NCI-H2171 treated with DMSO at 0.1 percent for 48 hours (cell line): Measurements from ENCODE around the gene GLB1L3.

Source experiments
- DNase-seq: peaks from one replicate; lab custom pipeline; 2025; lab: John Stamatoyannopoulos, UW

Gene GLB1L3, protein sequence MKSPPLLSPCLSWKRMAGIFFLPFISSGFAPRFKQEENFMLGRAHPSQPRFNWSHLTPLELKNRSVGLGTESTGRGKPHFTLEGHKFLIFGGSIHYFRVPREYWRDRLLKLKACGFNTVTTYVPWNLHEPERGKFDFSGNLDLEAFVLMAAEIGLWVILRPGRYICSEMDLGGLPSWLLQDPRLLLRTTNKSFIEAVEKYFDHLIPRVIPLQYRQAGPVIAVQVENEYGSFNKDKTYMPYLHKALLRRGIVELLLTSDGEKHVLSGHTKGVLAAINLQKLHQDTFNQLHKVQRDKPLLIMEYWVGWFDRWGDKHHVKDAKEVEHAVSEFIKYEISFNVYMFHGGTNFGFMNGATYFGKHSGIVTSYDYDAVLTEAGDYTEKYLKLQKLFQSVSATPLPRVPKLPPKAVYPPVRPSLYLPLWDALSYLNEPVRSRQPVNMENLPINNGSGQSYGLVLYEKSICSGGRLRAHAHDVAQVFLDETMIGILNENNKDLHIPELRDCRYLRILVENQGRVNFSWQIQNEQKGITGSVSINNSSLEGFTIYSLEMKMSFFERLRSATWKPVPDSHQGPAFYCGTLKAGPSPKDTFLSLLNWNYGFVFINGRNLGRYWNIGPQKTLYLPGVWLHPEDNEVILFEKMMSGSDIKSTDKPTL

DNA sequence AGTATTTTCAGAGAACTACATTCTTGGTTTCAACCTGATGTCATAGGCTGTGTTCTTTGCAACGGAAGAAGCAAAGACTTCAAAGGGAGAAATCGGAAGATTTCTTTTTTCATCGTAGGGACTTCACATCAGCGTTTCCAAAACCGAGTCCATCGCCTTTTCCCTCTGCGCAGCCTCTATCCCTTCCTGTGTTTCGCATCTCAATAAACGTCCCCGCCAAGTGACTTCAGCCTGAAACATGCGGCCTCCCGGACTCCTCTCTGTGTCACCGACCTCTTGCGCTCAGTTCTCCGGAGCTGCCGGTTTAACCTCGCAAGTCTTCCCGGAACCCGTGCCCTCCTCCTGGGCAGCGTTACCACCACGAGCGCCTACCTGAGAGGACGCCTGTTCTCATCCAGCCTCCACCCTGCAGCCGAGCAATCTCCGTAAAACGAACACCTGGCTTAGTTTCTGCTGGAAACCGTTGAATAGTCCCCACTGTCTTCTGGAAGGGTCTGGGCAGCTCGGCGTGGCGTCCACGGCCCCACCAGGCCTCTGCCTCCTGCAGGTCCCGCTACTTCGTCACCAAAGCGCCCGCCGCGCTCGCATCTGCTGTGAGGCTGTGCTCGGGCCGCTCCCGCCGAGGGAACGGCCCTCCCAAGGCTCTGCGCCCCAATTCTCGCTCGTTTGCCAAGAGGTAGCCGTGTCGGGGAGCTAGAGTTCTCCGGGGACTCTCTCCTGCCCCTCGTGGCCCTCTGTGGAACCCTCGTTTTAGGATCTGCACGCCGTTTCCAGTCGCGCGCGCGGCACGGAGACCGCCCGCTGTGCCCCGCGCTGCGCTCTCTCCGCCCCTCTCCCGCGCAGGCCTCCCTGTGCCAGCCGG is at the start of gene GLB1L3:
Gene GLB1L3, plus strand, starts transcription at position 846 of the 862 bp plus-strand sequence. CDS start 362 bp downstream, outside the sequence.
- DNase-seq, result peak; percentile 69

DNA sequence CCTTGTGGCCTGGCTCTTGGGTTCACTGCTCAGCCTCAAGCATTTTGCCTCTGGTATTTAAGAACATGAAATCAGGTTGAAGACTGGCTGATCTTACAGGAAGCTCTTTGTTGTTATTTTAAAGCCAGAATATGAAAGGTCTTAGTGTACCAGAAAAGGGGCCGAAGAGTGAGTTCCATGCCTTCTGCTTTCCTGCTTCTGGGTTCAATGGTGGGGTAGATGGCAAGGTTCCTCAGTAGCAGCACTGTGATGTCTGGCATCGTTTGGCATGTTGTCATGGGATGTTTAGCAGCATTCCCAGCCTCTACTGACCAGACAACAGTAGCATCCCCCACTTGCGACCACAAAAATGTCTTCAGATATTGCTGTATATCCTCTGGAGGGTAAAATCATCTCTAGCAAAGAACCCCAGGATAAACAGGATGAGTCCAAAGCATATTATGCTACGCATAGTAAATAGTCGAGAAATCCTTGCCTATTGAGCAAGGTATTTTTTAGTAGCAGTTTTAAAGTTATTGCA is 49.3 kb upstream of the GLB1L3 start:
- no peak for DNase-seq

DNA sequence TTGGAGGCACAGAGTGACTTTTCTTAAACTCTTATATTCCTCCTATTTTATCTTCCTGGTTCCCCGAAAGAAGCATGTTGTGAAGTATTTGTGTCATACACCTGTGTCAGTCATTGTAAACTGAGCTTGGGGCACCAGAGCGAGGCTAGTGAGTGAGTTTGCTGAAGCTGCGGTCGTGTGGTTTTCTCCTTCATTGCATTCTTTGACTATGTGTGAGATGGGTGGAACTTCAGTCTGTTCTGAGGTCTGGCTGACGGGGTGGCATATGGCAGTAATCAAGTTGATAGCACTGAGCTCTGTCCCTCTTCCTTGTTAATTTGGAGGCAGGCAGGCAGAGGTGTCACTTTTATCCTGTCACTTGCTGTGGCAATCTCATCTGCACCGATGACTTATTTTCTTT is 47.6 kb upstream of the GLB1L3 start:
- peak; percentile 67 for DNase-seq

DNA sequence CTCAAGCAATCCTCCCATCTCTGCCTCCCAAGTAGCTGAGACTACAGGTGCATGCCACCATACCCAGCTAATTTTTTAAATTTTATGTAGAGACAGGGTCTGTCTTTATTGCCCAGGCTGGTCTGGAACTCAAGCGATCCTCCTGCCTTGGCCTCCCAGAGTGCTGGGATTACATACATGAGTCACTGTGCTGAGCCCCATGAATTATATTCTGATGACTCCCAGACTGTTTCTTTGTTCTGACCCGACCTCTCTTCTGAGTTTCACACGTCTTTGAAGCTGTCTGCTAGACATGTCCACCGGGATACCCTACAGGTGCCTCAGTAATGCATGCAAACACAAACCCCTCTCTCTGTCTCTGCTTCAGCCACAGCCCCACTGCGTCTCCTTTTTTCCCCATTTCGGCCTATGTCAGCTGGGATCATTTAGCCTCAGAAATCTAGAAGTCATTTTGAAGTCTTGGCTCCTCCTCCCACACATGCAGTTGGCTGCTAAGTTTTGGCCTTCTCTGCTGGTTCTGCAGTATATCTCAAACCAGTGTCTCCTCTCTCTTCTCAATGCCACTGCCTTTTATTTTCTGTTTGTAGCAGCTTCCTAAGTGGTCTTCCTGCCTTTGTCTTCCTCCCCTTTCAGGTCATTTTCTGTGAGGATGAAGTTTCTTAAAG is 46.9 kb upstream of the GLB1L3 start:
- no peak for DNase-seq

DNA sequence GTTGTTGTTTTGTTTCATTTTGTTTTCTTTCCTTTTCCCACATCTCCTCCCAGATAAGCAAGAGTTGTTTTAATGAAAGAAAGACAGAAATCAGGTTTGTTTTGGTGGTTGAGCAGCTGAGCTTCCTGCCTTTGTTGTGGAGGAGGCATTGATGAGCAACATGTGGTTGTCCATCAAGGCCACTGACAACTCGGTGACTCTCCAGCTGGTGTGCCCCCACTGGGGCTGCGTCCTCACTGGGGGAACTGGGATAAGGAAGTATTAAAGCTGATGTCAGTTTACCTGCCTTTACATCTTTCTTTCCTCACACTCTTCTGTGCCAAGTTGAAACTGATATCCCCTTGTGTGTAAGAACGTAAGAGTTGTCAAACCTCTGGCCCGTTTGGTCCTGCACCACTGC is 45.8 kb upstream of the GLB1L3 start:
- DNase-seq, result no peak

DNA sequence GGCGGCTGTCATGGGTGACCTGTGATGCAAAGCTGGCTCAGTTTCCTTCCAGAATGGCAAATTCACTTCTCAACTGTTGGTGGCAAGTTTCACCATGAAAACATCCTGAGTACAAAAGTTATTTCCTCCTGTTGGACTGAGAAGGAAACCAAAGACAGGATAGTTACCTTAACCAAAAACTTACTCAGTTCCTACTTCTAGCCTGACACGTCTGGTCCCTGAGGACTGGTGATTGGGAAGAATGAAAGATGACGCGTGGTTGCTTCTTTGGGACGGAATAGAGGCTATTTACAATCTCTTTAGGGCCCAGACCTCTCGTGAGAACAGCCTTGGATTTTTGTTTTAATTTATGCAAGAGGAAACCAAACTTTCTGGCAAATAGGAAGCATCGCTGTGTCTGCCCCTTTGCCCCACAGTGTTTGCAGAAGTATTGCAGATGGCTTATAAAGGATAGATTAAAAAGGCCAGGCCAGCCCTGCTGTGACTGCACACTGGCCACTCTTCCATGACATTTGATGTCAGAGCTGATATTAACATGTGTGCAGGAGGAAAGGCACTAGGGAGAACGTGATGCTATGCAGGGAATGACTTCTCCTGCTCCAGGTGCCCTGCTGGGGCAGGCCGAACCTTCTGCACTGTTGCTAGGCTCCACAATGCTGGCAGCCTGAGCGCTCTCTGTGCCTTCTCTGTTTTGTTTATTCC is 44.1 kb upstream of the GLB1L3 start:
- no peak for DNase-seq

DNA sequence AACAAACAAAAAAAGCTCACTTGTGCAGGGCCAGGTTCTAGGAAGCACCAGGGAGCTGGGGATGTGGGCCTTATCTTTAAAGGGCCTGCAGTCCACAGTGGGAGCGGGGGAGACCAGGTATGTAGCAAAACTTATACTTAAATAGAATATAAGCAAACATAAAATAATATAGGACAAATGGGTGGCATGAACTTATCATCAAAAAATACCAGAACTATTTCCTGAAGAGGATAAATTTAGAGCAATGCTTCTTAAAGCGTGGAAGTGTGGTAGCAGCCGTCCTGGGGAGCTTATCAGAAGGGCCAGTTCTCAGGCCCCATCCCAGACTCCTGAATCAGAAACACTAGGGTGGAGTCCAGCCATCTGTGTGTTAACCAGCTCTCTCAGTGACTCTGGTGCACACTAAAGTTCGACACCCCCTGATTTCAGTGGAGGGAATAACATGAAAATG is 42.4 kb upstream of the GLB1L3 start:
- DNase-seq, result no peak

DNA sequence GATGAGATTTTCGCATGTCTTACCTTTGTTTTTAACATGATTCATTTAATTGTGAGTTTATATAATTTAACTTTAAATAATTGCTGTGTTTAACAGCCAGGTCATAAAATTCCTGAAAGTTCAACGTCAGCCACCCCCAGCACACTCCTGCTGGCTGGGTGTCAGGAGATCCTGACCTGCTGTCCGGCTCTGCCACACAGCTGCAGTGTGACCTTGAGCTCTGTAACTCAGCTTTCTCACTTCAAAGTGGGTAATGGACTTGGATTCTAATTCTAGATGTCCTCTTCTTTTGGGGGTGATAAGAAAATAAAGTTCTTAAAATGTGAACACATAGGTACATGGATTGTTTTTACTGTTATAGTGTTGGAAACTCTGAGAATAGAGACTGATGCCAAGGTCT is 40.8 kb upstream of the GLB1L3 start:
- no peak for DNase-seq

DNA sequence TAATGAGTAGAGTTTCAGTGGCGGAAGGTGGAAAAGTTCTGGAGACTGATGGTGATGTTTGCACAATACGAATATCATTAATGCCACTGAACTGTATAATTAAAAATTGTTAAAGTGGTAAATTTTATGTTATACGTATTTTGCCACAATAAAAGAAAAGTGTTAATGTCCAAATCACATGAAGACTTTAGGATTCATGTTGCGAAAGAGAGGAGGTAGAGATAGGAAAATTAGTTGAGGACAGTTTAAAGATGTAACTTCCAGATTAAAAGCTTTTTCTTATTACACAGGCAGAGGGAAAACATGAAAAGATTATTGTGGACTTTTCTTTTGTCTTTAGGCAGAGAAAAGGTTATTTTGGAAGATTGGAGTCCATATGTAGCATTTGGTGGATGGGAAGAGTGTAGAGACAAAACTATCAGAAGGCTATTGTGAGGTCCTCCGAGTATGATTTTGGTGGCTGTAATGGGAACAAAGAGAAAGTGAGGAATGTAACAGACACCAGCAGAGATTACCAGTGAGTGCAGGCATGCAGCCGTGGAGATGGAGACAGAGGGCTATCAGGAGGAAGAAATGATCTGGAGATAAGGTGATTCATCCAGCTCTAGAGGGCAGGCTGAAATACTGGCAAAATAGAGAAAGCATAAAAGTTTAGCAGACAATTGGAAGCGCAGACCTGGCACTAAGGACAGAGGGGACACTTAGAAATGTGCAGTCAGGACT is 39.2 kb upstream of the GLB1L3 start:
- no peak for DNase-seq

DNA sequence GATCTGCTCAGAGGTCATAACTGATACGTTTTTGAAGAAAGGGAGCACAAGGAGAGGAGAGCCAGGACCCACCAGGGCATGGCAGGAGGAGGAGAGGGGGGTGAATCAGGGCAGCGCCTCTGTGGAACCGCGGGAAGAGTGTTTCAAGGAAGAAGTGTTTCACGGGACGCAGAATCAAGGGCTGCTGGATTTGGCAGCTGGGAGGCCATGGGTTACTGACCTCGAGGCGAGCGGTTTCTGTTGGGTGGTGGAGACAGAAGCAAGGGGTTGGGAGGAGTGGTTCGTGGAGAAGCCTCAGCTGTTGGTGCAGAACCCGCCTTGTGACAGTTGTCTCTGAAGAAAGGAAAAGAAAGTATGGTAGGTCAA is 38.6 kb upstream of the GLB1L3 start:
- DNase-seq, result no peak

DNA sequence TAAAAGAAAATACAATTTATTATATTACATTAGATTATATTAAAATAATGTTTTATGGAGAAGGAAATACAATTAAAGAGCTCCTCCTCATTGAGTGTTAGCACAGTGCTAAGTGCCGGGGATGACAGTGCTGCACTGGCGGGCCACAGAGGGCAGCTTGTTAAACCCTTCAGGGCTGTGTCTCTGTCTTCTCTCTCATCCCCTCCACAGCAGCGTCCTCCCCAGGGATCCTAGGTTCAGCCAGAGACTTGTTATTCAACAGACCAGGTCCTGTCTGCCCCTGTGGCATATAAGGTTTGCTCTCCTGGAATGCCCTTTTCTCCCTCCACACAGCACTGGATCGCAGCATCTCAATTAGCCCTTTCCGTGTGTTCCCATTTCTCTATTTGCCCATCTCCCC is 37.2 kb upstream of the GLB1L3 start:
- DNase-seq, result no peak

DNA sequence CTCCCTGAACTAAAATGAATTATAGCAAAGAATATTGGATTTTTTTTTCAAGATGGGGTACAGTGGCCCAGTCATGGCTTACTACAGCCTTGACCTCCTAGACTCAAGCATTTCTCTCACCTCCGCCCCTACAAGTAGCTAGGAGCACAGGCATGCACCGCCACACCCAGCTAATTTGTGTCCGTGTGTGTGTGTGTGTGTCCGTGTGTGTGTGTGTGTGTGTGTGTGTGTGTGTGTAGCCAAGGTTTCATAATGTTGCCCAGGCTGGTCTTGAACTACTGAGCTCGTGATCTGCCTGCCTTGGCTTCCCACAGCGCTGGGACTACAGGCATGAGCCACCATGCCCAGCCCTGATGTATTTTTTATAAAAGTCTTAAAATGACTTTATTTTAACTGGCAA is 35.6 kb upstream of the GLB1L3 start:
- no peak for DNase-seq

DNA sequence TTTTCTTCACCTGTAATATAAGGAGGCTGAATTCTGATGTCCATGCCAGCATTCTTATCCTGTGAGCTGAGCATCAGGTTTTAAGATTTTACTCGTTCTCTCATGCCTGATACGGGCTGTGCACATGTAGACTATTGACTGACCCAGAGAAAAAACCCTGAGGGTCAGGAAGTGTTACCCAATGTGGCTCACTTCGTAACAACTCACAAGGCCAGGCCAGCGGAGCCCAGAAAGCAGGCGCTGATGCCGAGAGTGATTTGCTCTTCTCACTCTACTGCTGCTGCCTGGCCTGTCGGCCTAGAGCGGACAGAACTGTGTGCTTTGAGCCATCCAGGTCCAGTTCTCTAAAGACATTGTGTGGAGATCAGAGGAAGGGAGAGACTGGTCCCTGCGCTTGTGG is 33.8 kb upstream of the GLB1L3 start:
- no peak for DNase-seq

DNA sequence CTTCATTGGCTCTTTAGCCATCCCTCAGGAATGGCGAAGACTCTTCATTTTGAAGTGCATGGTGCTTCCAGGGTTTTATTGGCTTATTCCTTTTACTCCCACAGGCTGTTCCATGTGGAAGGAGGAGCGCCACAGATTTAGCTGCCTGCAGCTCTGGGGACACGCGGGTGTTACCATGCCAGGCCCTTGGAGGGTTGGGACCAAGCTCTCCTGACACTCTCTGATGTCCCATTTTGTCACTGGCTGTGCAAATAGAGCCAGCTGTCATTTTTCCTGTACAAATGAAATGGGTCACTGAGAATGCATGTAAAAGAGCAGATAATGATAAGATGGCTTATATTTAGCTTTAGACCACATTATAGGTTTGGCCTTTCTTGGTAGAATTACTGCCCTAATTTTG is 32.3 kb upstream of the GLB1L3 start:
- no peak for DNase-seq

DNA sequence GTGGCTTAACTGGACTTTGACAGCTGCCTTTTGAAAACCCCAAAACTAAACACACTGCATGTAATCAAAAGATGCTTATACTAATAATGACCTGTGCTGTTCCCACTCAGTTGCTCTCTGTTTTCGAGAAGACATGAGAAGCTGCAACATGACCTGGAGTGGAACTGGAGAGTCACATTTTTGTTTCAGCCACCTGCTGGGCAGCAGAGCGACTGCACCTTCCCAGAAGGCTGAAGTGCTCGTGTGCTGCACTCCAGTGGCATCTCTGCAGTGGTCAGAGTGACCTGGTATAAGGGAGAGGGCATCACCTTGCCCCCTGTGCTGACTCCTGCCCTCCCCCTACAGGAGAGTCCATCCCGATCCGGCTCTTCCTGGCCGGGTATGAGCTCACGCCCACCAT is 31.6 kb upstream of the GLB1L3 start:
- DNase-seq, result no peak

DNA sequence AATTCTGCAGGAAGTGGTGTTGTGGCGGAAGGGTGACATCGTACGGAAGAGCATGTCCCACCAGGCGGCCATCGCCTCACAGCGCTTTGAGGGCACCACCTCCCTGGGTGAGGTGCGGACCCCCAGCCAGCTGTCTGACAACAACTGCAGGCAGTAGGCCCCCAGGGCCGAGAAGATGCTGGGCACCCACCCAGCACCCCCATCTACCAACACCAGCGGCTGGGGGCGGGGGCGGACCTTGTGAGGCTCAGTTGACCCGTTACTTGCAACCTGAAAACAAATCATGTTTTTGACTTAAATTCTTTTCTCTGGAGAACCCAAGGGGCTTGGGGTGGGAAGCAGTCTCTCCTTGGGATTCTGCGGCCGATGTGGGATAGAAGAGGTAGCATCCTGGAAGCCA is 30.7 kb upstream of the GLB1L3 start:
- DNase-seq, result no peak

DNA sequence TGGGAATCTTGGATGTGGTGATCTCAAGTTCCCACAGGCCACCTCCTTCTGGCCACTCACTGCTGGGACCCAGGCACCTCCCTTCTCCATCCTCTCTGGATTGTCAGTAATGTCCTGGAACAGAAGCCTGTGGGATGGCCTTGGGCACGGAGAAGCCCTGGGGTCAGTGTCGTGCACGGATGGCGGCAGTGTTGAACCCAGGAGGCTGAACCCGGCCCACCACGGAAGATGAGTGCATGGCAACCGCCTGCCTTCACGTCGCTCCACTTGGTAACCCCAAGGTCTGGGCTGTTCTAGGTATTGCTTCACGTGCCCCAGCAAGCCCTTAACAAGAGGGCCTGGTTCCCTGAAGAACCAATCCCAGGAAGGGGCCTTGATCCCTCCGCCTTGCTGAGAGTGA is 30.1 kb upstream of the GLB1L3 start:
- DNase-seq, result no peak

DNA sequence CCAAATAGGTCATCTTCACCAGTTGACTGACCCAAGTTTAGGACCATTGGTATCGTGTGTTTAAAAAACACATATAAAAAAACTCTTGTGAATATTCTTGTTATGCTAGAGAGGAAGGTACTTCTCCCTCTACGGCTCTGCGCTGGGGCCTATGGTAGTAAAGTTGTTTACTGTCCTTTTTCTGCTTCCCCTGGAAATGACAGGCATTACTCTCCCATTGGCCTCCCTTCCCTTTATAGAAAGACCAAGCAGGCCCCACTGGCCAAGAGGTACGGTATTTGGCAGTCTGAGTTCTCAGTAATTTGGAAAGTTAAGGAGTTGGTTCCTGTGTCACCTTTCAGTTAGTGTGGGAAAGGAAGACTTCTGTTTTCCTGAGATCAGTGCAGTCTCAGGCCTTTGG is 29.5 kb upstream of the GLB1L3 start:
- no peak for DNase-seq

DNA sequence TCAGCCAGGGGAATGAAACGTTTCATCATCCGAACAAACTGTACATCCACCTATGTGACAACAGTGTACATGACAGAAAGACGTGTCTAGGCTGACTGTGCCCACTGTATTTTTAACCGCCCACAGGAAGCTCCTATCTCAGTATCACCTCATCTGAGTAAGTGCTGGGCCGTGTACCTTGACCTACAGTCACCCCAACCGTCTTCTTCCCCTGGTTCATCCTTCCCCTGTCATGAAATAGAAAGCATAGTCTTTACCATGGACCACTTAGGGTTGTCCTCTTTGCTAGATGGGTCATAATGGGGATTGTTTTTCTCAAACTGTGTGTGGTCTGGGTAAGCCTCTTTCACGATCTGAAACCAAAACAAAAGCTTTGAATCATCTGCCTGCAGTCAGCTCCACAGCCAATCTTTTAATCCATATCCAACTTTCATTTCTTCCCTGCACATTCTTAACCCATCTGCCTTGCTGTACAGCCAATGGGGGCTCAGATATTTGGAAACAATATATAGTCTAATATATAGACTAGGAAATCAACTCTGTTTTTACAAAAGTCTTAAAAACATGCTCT is 27.2 kb upstream of the GLB1L3 start:
- DNase-seq, result no peak

DNA sequence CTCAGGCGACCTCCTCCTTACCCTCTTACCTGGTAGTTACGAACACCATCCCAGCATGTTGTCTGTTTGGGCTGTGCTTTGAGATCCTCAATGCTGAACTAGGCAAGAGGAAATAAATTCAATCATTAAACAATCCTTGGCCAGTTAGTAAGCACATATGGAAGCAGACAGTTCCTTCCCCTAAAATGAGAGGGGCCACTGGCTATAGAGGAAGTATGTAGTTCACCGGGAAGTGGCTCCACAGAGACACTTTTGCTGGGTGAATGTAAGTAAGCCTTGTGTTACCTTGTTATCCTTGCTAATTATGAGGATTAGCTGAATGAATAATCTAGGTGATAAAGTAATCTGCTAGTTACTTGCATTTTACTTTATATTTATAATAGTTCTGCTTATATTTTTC is 25.9 kb upstream of the GLB1L3 start:
- no peak for DNase-seq
